Erythroblast (primary cell): Measurements from ENCODE around the gene KCNK10.

ENCODE experiments used
- GATA1 ChIP-seq: IDR thresholded peaks from 2 replicates; pipeline ENCODE4 v1.6.1; 2011; ENCODE audit warnings: low read depth, mild to moderate bottlenecking, control low read depth, low read length, moderate library complexity
- POLR2A ChIP-seq: IDR thresholded peaks from 2 replicates; pipeline ENCODE4 v1.6.1; 2011; ENCODE audit warnings: mild to moderate bottlenecking, low read length

GRCh38 chr14:88249266-88249665, 73.8 kb downstream of the KCNK10 start:
- TF ChIP-seq POLR2A (no peak), GATA1 (no peak)
